ENCODE results near the gene RNF4. TPM values are rescaled to one million over a fixed set of nuclear protein-coding genes. Genes with fewer than 3 reads are reported as not detected.

The RNF4 gene, protein sequence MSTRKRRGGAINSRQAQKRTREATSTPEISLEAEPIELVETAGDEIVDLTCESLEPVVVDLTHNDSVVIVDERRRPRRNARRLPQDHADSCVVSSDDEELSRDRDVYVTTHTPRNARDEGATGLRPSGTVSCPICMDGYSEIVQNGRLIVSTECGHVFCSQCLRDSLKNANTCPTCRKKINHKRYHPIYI
- total RNA-seq (2022): 81.4 and 89.7 TPM in 2 replicates
- Bru-seq, nascent RNA: percentile 86 among the genes with signal in this experiment
- BruChase-seq, experiment 1, labeled RNA remaining after a 6-hour chase: percentile 84 among the genes with signal in this experiment
- BruChase-seq, experiment 2, labeled RNA remaining after a 2-hour chase: percentile 91 among the genes with signal in this experiment
- long read RNA-seq, partial matches to known transcripts: 14 of 310 reads
- long read RNA-seq, other reads (novel, unspliced or antisense): 296 of 310 reads

DNA sequence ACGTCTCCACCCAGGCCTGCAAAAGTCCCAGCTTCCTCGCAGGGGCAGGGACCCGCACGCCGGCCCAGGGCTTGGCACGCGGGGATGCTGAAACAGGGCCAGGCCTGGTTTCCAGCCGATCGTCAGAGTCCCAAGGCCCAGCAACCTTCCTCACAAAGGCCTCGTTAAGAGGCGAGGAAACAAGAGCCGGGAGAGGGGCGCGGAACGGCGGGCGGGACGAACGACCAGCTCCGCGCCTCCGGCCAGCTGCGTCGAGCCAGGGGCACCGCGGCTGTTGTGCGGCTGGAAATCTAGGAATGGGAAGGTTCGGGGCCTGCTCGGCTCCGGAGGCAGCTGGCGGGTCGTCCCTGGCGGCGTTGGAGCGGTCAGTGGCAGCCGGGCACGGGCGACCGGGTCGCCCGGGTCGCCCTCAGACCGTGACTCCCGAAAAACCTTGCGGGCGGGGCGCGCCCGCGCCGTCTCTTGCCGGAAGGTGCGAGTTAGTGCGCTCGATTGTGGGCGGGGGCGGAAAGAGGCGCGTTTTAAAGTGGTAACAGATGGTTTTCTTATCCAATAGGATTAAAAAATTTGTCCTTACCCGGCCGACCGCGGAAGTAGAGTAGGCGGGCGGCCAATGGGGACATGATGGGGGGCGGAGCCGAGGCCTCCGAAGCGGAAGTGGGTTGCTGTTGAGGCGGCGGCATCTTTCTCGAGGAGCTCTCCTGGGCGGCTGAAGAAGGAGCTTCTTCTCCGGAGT is at the start of gene RNF4:
TSS of gene RNF4 (plus strand) at position 651 of the 736 bp plus-strand sequence. CDS start 21,388 bp downstream, outside the sequence.
- peaks cover 14% of the 10 kb centered on the region for H3K4me1 Mint-ChIP-seq (ENCODE audit: insufficient read depth, unreplicated experiment)
- peak within 1 kb of the TSS; percentile 93 for H3K4me3 Mint-ChIP-seq (ENCODE audit: unreplicated experiment)
- ChIA-PET CTCF (interaction anchor here (0.5 to 2.5 kb wide), 8 partner anchors 24 to 459 kb away, joined by 3 to 13 read pairs (median 3); no protein-coding TSS in a partner anchor), POLR2A (interaction anchor here (0.6 to 3.8 kb wide), 33 partner anchors 9 to 748 kb away, joined by 3 to 37 read pairs (median 5); partner anchors contain the start of genes CFAP99, FAM193A, HAUS3 and MXD4)
- peak; percentile 97 for DNase-seq (ENCODE audit: unreplicated experiment)
- H3K36me3 Mint-ChIP-seq (ENCODE audit: insufficient read depth, unreplicated experiment): peaks cover 42% of the 10 kb centered on the region
- TF ChIP-seq, protein P1, sequence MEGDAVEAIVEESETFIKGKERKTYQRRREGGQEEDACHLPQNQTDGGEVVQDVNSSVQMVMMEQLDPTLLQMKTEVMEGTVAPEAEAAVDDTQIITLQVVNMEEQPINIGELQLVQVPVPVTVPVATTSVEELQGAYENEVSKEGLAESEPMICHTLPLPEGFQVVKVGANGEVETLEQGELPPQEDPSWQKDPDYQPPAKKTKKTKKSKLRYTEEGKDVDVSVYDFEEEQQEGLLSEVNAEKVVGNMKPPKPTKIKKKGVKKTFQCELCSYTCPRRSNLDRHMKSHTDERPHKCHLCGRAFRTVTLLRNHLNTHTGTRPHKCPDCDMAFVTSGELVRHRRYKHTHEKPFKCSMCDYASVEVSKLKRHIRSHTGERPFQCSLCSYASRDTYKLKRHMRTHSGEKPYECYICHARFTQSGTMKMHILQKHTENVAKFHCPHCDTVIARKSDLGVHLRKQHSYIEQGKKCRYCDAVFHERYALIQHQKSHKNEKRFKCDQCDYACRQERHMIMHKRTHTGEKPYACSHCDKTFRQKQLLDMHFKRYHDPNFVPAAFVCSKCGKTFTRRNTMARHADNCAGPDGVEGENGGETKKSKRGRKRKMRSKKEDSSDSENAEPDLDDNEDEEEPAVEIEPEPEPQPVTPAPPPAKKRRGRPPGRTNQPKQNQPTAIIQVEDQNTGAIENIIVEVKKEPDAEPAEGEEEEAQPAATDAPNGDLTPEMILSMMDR (IDR thresholded peaks at IDR 0.05; ENCODE audit: unreplicated experiment): no peak
- BruUV-seq (replicated peaks): no TSS peak
- H3K27ac Mint-ChIP-seq (ENCODE audit: low read depth, unreplicated experiment): peak within 1 kb of the TSS; percentile 94
- no peaks in the 10 kb centered on the region for H3K27me3 Mint-ChIP-seq (ENCODE audit: insufficient read depth, unreplicated experiment)
- no peaks in the 10 kb centered on the region for H3K9me3 Mint-ChIP-seq (ENCODE audit: unreplicated experiment)
- intact Hi-C loops (cut with micrococcal nuclease): loop anchor here (2.0 kb wide), 1 partner anchor 56 kb away; no protein-coding TSS in a partner anchor

DNA sequence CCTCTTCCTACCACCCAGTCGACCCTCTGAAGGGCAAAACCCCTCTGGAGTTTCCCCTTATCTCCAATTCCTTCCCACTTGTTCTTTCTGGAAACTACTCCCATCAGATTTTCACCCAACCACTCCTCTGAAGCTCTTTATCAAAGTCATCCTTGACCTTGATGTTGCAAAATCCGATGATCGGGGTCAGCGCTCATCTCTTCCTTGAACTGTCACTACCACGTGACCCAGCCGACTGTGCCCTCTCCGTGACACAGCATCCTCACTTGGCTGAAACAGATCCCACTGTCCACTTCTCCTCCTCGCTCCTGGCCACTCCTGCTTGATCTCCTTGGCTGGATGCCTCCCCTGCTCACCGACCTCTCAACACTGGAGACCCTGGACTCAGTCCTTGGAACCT is 49.1 kb upstream of the RNF4 start:
- intact Hi-C loops (cut with micrococcal nuclease): no loop called here
- no peak for DNase-seq (ENCODE audit: unreplicated experiment)
- TF ChIP-seq, protein P1 (IDR thresholded peaks at IDR 0.05; ENCODE audit: unreplicated experiment): no peak
- Mint-ChIP-seq H3K4me1 (ENCODE audit: insufficient read depth, unreplicated experiment) (peaks cover 18% of the 10 kb centered on the region), H3K9me3 (ENCODE audit: unreplicated experiment) (no peaks in the 10 kb centered on the region), H3K27ac (ENCODE audit: low read depth, unreplicated experiment) (no peak overlapping the region), H3K36me3 (ENCODE audit: insufficient read depth, unreplicated experiment) (no peaks in the 10 kb centered on the region), H3K27me3 (ENCODE audit: insufficient read depth, unreplicated experiment) (peaks cover 46% of the 10 kb centered on the region), H3K4me3 (ENCODE audit: unreplicated experiment) (peak overlapping the region; percentile 80)
- CTCF ChIA-PET: interaction anchor here (0.6 to 1.4 kb wide), 4 partner anchors 9 to 353 kb away, joined by 3 to 9 read pairs (median 4); no protein-coding TSS in a partner anchor
- no TSS peak for BruUV-seq (replicated peaks)
- POLR2A ChIA-PET: interaction anchor here (0.6 to 1.4 kb wide), 5 partner anchors 49 to 517 kb away, joined by 3 to 14 read pairs (median 4); partner anchors contain the start of genes MXD4 and RNF4

DNA sequence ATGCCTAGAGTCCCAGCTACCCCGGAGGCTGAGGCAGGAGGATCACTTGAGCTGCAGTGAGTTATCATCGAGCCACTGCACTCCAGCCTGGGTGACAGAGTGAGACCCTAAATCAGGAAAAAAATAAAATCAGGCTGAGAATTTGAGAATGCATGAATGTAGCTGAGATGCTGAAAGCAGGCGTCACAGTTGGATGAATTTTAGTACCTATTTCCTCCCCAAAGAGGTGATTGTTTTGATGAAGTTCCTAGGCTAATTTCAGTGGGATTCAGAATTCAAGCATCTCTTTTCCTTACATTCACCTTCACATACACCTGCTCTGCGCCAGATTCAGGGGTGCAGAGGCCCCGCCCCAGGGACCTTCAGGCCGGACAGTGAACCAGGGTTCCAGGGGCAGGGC is 47.0 kb upstream of the RNF4 start:
- DNase-seq (ENCODE audit: unreplicated experiment): no peak
- Mint-ChIP-seq H3K9me3 (ENCODE audit: unreplicated experiment) (no peaks in the 10 kb centered on the region), H3K27me3 (ENCODE audit: insufficient read depth, unreplicated experiment) (peaks cover 53% of the 10 kb centered on the region), H3K4me1 (ENCODE audit: insufficient read depth, unreplicated experiment) (peaks cover 23% of the 10 kb centered on the region), H3K4me3 (ENCODE audit: unreplicated experiment) (no peak overlapping the region), H3K27ac (ENCODE audit: low read depth, unreplicated experiment) (no peak overlapping the region), H3K36me3 (ENCODE audit: insufficient read depth, unreplicated experiment) (no peaks in the 10 kb centered on the region)
- CTCF ChIA-PET: interaction anchor here (0.6 to 0.7 kb wide), 2 partner anchors 8 to 38 kb away, joined by 3 to 5 read pairs; no protein-coding TSS in a partner anchor
- intact Hi-C loops (cut with micrococcal nuclease): no loop called here
- POLR2A ChIA-PET: interaction anchor here (0.6 kb wide), 1 partner anchor 176 kb away, joined by 3 read pairs; no protein-coding TSS in a partner anchor
- TF ChIP-seq, protein P1 (IDR thresholded peaks at IDR 0.05; ENCODE audit: unreplicated experiment): no peak
- BruUV-seq (replicated peaks): no TSS peak

DNA sequence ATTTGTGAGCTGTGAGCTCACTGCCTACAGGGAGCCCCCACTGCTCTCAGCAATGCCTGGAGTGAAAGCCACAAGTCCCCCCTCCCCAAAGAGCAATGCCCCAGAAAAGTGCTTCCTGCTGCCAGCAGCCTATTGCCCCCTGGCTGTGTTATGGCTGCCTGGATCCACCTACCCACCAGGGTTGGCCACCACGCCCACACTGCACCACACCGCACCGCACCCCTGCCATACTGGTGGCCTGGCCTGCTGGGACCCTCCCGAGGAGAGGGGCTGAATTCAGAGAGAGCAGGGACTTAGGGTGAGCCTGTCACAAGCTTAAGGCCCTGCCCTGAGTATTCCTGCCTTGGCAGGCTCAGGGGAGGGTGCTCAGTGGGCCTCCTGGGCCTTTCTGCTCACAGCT is 45.8 kb upstream of the RNF4 start:
- POLR2A ChIA-PET: no interaction called here
- H3K27me3 Mint-ChIP-seq (ENCODE audit: insufficient read depth, unreplicated experiment): peaks cover 53% of the 10 kb centered on the region
- H3K4me3 Mint-ChIP-seq (ENCODE audit: unreplicated experiment): no peak overlapping the region
- TF ChIP-seq, protein P1 (IDR thresholded peaks at IDR 0.05; ENCODE audit: unreplicated experiment): no peak
- CTCF ChIA-PET: no interaction called here
- BruUV-seq (replicated peaks): no TSS peak
- no peak for DNase-seq (ENCODE audit: unreplicated experiment)
- H3K9me3 Mint-ChIP-seq (ENCODE audit: unreplicated experiment): no peaks in the 10 kb centered on the region
- H3K36me3 Mint-ChIP-seq (ENCODE audit: insufficient read depth, unreplicated experiment): no peaks in the 10 kb centered on the region
- H3K27ac Mint-ChIP-seq (ENCODE audit: low read depth, unreplicated experiment): no peak overlapping the region
- peaks cover 23% of the 10 kb centered on the region for H3K4me1 Mint-ChIP-seq (ENCODE audit: insufficient read depth, unreplicated experiment)
- intact Hi-C loops (cut with micrococcal nuclease): no loop called here

Measured in MCF 10A (cell line).